Cardiac fibroblast (primary cell): ENCODE measurements around the gene SETD7.
"Not testable (repeated sequence)": the region's sequence is repeated elsewhere in the genome, so short reads cannot be mapped to it uniquely, and the experiment has no call there.

Experiments used
- DNase-seq, 2 donors: peaks; one replicate each; pipeline versions ENCODE4 v3.0.0 to v3.0.0-alpha.2; 2010; ENCODE audit warnings: low read depth in 2 of 2
- H3K4me3 ChIP-seq, 2 donors: replicated peaks in 1 of 2; 1 replicate in 1 of 2; 2 replicates in 1 of 2; pipeline ENCODE4 v1.5.1; 2011; ENCODE audit warnings: low read depth in 2 of 2, low read length in 2 of 2, mild to moderate bottlenecking in 2 of 2, moderate library complexity in 1 of 2
- TF ChIP-seq, protein P1 (sequence below): IDR thresholded peaks from one replicate; pipeline ENCODE4 v1.5.1; 2011; ENCODE audit warnings: low read depth, mild to moderate bottlenecking, low read length, inconsistent platforms

The SETD7 gene

DNA sequence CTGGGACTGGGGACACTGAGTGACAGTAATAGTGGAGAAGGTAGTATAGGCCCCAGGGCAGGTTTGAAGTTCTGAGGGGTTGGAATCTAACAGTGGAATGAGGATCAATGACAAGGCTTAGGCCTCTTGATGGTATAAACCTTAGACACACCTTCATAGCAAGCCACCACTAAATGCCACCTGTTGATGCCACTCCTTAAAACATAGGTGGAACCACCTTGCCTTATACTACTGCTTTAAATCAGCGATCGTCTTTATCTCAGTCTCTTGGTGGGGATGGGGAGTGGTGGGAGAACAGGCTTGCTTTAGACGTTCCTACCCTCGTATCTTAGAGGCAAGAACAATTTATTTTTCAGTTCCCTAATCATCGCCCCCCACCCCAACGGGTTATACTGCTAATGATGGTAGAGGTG lies 100.9 kb downstream of the SETD7 start:
- TF ChIP-seq, protein P1, sequence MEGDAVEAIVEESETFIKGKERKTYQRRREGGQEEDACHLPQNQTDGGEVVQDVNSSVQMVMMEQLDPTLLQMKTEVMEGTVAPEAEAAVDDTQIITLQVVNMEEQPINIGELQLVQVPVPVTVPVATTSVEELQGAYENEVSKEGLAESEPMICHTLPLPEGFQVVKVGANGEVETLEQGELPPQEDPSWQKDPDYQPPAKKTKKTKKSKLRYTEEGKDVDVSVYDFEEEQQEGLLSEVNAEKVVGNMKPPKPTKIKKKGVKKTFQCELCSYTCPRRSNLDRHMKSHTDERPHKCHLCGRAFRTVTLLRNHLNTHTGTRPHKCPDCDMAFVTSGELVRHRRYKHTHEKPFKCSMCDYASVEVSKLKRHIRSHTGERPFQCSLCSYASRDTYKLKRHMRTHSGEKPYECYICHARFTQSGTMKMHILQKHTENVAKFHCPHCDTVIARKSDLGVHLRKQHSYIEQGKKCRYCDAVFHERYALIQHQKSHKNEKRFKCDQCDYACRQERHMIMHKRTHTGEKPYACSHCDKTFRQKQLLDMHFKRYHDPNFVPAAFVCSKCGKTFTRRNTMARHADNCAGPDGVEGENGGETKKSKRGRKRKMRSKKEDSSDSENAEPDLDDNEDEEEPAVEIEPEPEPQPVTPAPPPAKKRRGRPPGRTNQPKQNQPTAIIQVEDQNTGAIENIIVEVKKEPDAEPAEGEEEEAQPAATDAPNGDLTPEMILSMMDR: no peak
- H3K4me3 ChIP-seq: peak overlapping the region; percentile 72 to 81

DNA sequence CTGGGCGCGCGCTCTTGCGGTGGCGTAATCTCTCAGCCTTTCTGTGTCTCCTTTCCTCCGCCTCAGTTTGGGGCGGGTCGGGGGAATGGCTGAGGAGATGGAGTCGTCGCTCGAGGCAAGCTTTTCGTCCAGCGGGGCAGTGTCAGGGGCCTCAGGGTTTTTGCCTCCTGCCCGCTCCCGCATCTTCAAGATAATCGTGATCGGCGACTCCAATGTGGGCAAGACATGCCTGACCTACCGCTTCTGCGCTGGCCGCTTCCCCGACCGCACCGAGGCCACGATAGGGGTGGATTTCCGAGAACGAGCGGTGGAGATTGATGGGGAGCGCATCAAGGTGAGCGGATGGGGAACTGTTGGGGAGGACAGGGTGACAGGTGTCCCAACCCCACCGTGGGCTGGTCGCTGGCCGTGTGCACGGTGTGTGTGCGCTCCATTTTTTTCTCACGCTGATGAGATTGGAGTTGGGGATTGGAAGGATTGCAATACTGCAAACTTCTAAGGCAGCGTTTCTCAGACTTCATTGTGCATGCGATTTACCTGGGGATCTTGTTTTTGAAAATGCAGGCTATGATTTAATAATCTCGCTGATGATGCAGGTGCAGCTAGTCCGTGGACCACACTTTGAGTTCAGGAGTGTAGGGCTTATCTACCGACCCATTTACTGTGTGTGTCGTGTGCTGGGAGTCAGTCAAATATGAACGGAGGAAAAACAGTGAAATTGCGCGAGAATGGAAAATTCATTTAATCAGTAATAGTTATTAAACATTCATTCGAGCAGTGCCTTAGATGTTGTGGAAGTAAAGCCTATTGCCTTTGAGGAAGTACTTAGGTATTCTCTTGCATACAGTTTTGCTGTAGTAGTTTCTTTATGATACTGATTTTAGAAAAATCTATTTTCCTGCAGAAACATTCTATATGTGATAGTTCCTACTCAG lies 101.6 kb downstream of the SETD7 start, which contains the start of gene RAB33B:
RAB33B (plus strand) TSS at position 11 of the 935 bp plus-strand sequence; CDS start at position 86, 75 bp downstream.
- TF ChIP-seq, protein P1: no peak
- peak within 1 kb of the TSS; percentile 72 to 81 for H3K4me3 ChIP-seq
- peak in 1 of 2 donors; percentile 92 for DNase-seq

More for the DNA sequence above, 100.9 kb downstream of the SETD7 start:
- DNase-seq: no peak

DNA sequence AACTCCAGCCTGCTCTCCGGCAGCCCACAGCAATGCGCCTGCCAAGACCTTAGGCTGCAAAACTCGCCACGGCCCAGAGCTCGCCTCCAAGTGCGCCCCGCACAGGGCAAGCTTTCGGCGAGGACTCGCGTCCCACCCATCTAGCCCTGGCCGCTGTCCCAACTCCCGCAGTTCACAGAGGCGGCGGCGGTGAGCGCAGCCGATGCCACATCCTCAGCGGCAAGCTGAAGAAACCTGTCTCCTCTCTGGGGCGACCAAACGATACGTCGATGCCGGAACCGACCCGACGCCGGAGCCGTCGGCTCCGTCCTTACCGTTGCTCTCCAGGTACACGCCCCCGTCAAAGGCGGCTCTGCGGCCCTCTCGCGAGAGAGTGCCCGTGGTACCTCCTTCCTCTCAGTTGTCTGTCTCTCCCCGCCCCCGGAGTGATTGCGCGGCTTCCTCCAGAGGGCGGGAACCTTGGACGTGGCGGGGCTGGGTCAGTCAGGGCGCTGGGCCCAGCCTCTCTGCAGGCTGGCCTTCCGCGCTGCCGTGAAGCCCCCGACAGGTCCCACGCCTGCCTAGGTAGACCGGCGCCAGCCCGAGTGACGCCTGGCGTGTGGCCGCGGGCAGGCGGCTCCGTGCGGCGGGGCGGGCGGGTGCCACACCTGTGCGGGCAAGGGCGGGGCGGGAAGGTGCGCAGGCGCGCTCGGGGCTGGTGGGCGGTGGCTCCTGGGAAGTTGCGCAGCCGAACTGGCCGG lies 102.5 kb downstream of the SETD7 start:
- TF ChIP-seq, protein P1: no peak
- H3K4me3 ChIP-seq: peak overlapping the region; percentile 72 to 81

DNA sequence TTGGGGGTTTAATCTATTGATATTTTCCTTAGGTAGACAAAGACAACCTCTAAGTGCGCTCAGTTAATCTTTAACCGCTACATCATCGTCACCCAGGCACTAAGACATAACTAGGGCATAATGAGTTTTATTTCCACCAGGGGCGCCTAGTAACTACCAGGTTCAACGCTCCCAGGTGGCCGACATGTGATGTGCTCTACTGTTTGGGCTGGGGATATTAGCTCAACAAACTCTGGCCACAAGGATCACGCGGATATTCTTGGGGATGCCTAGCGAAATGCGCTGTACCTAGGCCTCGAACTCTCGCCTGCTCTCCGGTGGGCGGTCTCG lies 103.0 kb downstream of the SETD7 start:
- TF ChIP-seq, protein P1: peak; percentile 48
- peak overlapping the region; percentile 72 to 81 for H3K4me3 ChIP-seq
- no peak for DNase-seq

More for the DNA sequence above, 102.5 kb downstream of the SETD7 start:
- peak; percentile 98 to 99 for DNase-seq

DNA sequence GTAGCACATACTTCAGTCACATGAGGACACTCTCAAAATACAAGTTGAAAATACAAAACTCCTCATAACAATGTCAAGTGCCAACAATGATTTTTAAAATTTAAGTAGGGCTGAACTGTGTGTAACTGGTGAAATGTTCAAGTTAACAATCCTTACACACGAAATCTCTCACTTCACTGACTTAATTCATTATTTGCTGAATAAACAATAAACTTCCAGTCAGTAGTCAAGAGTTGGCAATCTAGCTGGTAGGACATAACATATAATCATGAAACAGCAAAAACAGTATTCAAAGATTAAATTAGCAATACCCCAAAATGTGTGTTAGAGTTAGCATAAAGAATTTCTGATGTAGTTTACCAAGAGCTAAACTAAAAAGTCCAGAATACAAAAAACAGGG lies 104.0 kb downstream of the SETD7 start:
- no peak for DNase-seq
- no peak overlapping the region for H3K4me3 ChIP-seq
- TF ChIP-seq, protein P1: no peak

DNA sequence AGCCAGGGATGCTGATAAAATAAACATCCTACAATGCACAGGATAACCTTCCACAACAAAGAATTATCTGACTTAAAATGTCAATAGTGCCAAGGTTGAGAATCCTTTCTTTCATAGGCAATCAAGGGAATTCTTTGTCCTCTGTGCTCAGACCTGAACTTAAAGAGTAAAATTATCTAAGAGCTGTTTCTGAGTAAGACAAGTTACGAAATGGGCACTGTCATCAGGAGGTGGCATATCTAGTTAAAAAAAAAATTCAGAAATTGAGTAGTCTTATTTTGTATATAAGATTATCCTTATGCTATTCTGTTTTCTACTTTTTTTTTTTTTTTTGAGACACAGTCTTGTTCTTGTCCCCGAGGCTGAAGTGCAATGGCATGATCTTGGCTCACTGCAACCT lies 105.4 kb downstream of the SETD7 start:
- H3K4me3 ChIP-seq: no peak overlapping the region
- TF ChIP-seq, protein P1: no peak
- peak in 1 of 2 donors; percentile 19 for DNase-seq

DNA sequence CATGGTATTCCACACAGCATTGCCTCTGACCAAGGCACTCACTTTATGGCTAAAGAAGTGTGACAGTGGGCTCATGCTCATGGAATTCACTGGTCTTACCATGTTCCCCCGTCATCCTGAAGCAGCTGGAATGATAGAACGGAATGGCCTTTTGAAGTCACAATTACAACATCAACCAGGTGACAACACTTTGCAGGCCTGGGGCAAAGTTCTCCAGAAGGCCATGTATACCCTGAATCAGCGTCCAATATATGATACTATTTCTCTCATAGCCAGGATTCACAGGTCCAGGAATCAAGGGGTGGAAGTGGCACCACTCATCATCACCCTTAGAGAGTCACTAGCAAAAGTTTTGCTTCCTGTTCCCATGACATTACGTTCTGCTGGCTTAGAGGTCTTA lies 108.9 kb downstream of the SETD7 start:
- H3K4me3 ChIP-seq, DNase-seq: not testable (repeated sequence)
